Measurements from ENCODE around the gene CLCN1. TPM values are rescaled to one million over a fixed set of nuclear protein-coding genes. Genes with fewer than 3 reads are reported as not detected.

Gene CLCN1
- total RNA-seq, 3 donors from 2014 or later (not counting 1 experiment from before 2014, with no cell fraction given) = 0.16 to 0.19 TPM; not detected in 1

GRCh38 chr7:143292876-143293275, 23.0 kb upstream of the CLCN1 start:
- no peaks in the 10 kb centered on the region for H3K9me3 Mint-ChIP-seq
- 100% methylated on average over 4 of the region's 5 CpGs for whole genome bisulfite sequencing (ENCODE audit: insufficient coverage)
- intact Hi-C loops (cut with micrococcal nuclease) = no loop called here

GRCh38 chr7:143295870-143296269, 20.0 kb upstream of the CLCN1 start:
- Mint-ChIP-seq H3K9me3 (no peaks in the 10 kb centered on the region), H3K27me3 (ENCODE audit: low read depth in 2 of 2) (no peaks in the 10 kb centered on the region), H3K36me3 (peaks cover 32% of the 10 kb centered on the region), H3K4me3 (no peak overlapping the region), H3K27ac (peak overlapping the region in 1 of 2 donors; percentile 37), H3K4me1 (peaks cover 35 to 38% of the 10 kb centered on the region in 2 donors)
- ATAC-seq (no peak), DNase-seq (no peak)
- TF ChIP-seq CTCF (IDR thresholded peaks at IDR 0.05) = no peak
- Histone ChIP-seq H3K4me1 (ENCODE audit: control insufficient read depth, insufficient read depth, low read length) (no peaks in the 10 kb centered on the region), H3K36me3 (ENCODE audit: control insufficient read depth, insufficient read depth, low read length) (peaks cover 79% of the 10 kb centered on the region), H3K9me3 (ENCODE audit: control insufficient read depth, insufficient read depth, low read length) (no peaks in the 10 kb centered on the region), H3K27me3 (ENCODE audit: control insufficient read depth, insufficient read depth, low read length) (no peaks in the 10 kb centered on the region), H3K4me3 (ENCODE audit: low read length) (no peak overlapping the region), H3K27ac (ENCODE audit: low read length) (no peak overlapping the region)
- intact Hi-C loops (cut with micrococcal nuclease) = no loop called here

More at GRCh38 chr7:143292876-143293275, 23.0 kb upstream of the CLCN1 start:
- H3K9me3 ChIP-seq (ENCODE audit: control insufficient read depth, insufficient read depth, low read length) = no peaks in the 10 kb centered on the region
- TF ChIP-seq CTCF (IDR thresholded peaks at IDR 0.05) = no peak
- no peaks in the 10 kb centered on the region for H3K27me3 ChIP-seq (ENCODE audit: control insufficient read depth, insufficient read depth, low read length)
- no peak for ATAC-seq
- Mint-ChIP-seq H3K4me3 (no peak overlapping the region), H3K27ac (no peak overlapping the region), H3K27me3 (ENCODE audit: low read depth in 2 of 2) (no peaks in the 10 kb centered on the region), H3K36me3 (peaks cover 23% of the 10 kb centered on the region), H3K4me1 (peaks cover 43 to 50% of the 10 kb centered on the region in 2 donors)
- peaks cover 54% of the 10 kb centered on the region for H3K36me3 ChIP-seq (ENCODE audit: control insufficient read depth, insufficient read depth, low read length)
- H3K27ac ChIP-seq (ENCODE audit: low read length) = no peak overlapping the region
- peaks cover 17% of the 10 kb centered on the region for H3K4me1 ChIP-seq (ENCODE audit: control insufficient read depth, insufficient read depth, low read length)
- no peak overlapping the region for H3K4me3 ChIP-seq (ENCODE audit: low read length)
- DNase-seq = no peak

- H3K9me3 Mint-ChIP-seq = no peaks in the 10 kb centered on the region
- ATAC-seq (no peak), DNase-seq (no peak)
- no peak overlapping the region for H3K27ac ChIP-seq (ENCODE audit: low read length)
- H3K4me3 ChIP-seq (ENCODE audit: low read length) = no peak overlapping the region
- no peaks in the 10 kb centered on the region for H3K27me3 ChIP-seq (ENCODE audit: control insufficient read depth, insufficient read depth, low read length)
- peak overlapping the region in 1 of 2 donors; percentile 37 for H3K27ac Mint-ChIP-seq
- no peaks in the 10 kb centered on the region for H3K4me1 ChIP-seq (ENCODE audit: control insufficient read depth, insufficient read depth, low read length)
- peaks cover 30 to 31% of the 10 kb centered on the region in 2 donors for H3K4me1 Mint-ChIP-seq
- peaks cover 34% of the 10 kb centered on the region for H3K36me3 Mint-ChIP-seq
- no peak overlapping the region for H3K4me3 Mint-ChIP-seq
- intact Hi-C loops (cut with micrococcal nuclease) = no loop called here
- H3K9me3 ChIP-seq (ENCODE audit: control insufficient read depth, insufficient read depth, low read length) = no peaks in the 10 kb centered on the region
- 57% methylated on average over 1 of the region's 2 CpGs for WGBS (ENCODE audit: insufficient coverage)
- H3K36me3 ChIP-seq (ENCODE audit: control insufficient read depth, insufficient read depth, low read length) = peaks cover 84% of the 10 kb centered on the region
- no peak for TF ChIP-seq CTCF (IDR thresholded peaks at IDR 0.05)
- H3K27me3 Mint-ChIP-seq (ENCODE audit: low read depth in 2 of 2) = no peaks in the 10 kb centered on the region
Measured at GRCh38 chr7:143296686-143297085, 19.2 kb upstream of the CLCN1 start.

GRCh38 chr7:143299346-143299745, 16.6 kb upstream of the CLCN1 start:
- intact Hi-C loops (cut with micrococcal nuclease) = no loop called here
- no peak for TF ChIP-seq CTCF (IDR thresholded peaks at IDR 0.05)
- Mint-ChIP-seq H3K4me1 (peaks cover 30 to 31% of the 10 kb centered on the region in 2 donors), H3K36me3 (peaks cover 45% of the 10 kb centered on the region), H3K27me3 (ENCODE audit: low read depth in 2 of 2) (no peaks in the 10 kb centered on the region), H3K4me3 (no peak overlapping the region), H3K9me3 (no peaks in the 10 kb centered on the region), H3K27ac (no peak overlapping the region)
- Histone ChIP-seq H3K27me3 (ENCODE audit: control insufficient read depth, insufficient read depth, low read length) (no peaks in the 10 kb centered on the region), H3K4me3 (ENCODE audit: low read length) (no peak overlapping the region), H3K27ac (ENCODE audit: low read length) (no peak overlapping the region), H3K4me1 (ENCODE audit: control insufficient read depth, insufficient read depth, low read length) (no peaks in the 10 kb centered on the region), H3K9me3 (ENCODE audit: control insufficient read depth, insufficient read depth, low read length) (no peaks in the 10 kb centered on the region), H3K36me3 (ENCODE audit: control insufficient read depth, insufficient read depth, low read length) (peaks cover 82% of the 10 kb centered on the region)
- WGBS (ENCODE audit: insufficient coverage) = 87% methylated on average over 2 of the region's 2 CpGs
- ATAC-seq (no peak), DNase-seq (no peak)
